ENCODE measurements around the gene RAF1.

RAF1 gene

GRCh38 chr3:12591456-12591855 lies 72.5 kb downstream of the RAF1 start:
- no peak for DNase-seq (ENCODE audit: low spot score)

GRCh38 chr3:12590096-12590495 lies 73.8 kb downstream of the RAF1 start:
- DNase-seq (ENCODE audit: low spot score), result no peak

- DNase-seq (ENCODE audit: low spot score), result peak; percentile 20
Measured at GRCh38 chr3:12588039-12589009, 75.6 kb downstream of the RAF1 start.

GRCh38 chr3:12586403-12586802 lies 77.5 kb downstream of the RAF1 start:
- no peak for DNase-seq (ENCODE audit: low spot score)

GRCh38 chr3:12585970-12586369 lies 77.9 kb downstream of the RAF1 start:
- DNase-seq (ENCODE audit: low spot score), result no peak

- DNase-seq (ENCODE audit: low spot score), result no peak
Measured at GRCh38 chr3:12585181-12585580, 78.7 kb downstream of the RAF1 start.

- no peak for DNase-seq (ENCODE audit: low spot score)
Measured at GRCh38 chr3:12584083-12584482, 79.8 kb downstream of the RAF1 start.

GRCh38 chr3:12583280-12583679 lies 80.6 kb downstream of the RAF1 start:
- no peak for DNase-seq (ENCODE audit: low spot score)

- no peak for DNase-seq (ENCODE audit: low spot score)
Measured at GRCh38 chr3:12582730-12583129, 81.2 kb downstream of the RAF1 start.

- peak; percentile 43 for DNase-seq (ENCODE audit: low spot score)
Measured at GRCh38 chr3:12579905-12580304, 84.0 kb downstream of the RAF1 start.

GRCh38 chr3:12579456-12579855 lies 84.5 kb downstream of the RAF1 start:
- DNase-seq (ENCODE audit: low spot score), result no peak

- DNase-seq (ENCODE audit: low spot score), result no peak
Measured at GRCh38 chr3:12578742-12579141, 85.2 kb downstream of the RAF1 start.

- DNase-seq (ENCODE audit: low spot score), result no peak
Measured at GRCh38 chr3:12577379-12577778, 86.5 kb downstream of the RAF1 start.

GRCh38 chr3:12574661-12575060 lies 89.3 kb downstream of the RAF1 start:
- DNase-seq (ENCODE audit: low spot score), result no peak

- DNase-seq (ENCODE audit: low spot score), result no peak
Measured at GRCh38 chr3:12574131-12574530, 89.8 kb downstream of the RAF1 start.

GRCh38 chr3:12571986-12572385 lies 91.9 kb downstream of the RAF1 start:
- no peak for DNase-seq (ENCODE audit: low spot score)

- DNase-seq (ENCODE audit: low spot score), result no peak
Measured at GRCh38 chr3:12569836-12570235, 94.1 kb downstream of the RAF1 start.

- DNase-seq (ENCODE audit: low spot score), result no peak
Measured at GRCh38 chr3:12568747-12569146, 95.2 kb downstream of the RAF1 start.

- DNase-seq (ENCODE audit: low spot score), result no peak
Measured at GRCh38 chr3:12566976-12567375, 96.9 kb downstream of the RAF1 start.

- no peak for DNase-seq (ENCODE audit: low spot score)
Measured at GRCh38 chr3:12562451-12562850, 101.5 kb downstream of the RAF1 start.

GRCh38 chr3:12561397-12561796 lies 102.5 kb downstream of the RAF1 start:
- DNase-seq (ENCODE audit: low spot score), result no peak

GRCh38 chr3:12560505-12561190 lies 103.3 kb downstream of the RAF1 start:
- no peak for DNase-seq (ENCODE audit: low spot score)

GRCh38 chr3:12559520-12559919 lies 104.4 kb downstream of the RAF1 start:
- DNase-seq (ENCODE audit: low spot score), result no peak

All from GM03348 (cell line).